Activated CD4-positive, alpha-beta T cell treated with anti-CD3 and anti-CD28 coated beads, Interleukin-2, amount 50 U/mL, for 48 hours (primary cell): Measurements from ENCODE around the gene PGGHG.
"Not testable (repeated sequence)": the region's sequence is repeated elsewhere in the genome, so short reads cannot be mapped to it uniquely, and the experiment has no call there.

Experiments
- DNase-seq, 2 experiments: peaks; one replicate each; pipeline ENCODE4 v3.0.0-alpha.2; 2020

Gene PGGHG

DNA sequence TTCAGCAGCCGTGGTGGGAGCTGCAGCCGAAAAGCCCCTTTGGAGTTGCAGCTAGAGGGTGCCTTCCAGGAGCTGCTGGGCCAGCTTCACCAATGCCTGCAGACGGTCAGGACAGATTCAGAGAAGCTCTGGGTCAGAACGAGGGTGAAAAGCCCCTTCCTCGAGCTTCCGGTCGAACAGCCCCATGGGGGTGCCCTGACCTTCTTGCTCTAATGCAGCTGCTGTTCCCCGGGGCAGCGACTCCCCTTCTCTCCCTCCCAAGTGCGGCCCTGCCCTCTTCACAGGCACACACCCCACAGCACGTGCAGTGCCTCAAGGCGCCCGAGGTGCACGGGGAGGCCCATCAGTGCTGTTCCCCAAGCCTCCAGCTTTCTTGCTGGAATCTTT is 41.4 kb downstream of the PGGHG start:
- no peak for DNase-seq

DNA sequence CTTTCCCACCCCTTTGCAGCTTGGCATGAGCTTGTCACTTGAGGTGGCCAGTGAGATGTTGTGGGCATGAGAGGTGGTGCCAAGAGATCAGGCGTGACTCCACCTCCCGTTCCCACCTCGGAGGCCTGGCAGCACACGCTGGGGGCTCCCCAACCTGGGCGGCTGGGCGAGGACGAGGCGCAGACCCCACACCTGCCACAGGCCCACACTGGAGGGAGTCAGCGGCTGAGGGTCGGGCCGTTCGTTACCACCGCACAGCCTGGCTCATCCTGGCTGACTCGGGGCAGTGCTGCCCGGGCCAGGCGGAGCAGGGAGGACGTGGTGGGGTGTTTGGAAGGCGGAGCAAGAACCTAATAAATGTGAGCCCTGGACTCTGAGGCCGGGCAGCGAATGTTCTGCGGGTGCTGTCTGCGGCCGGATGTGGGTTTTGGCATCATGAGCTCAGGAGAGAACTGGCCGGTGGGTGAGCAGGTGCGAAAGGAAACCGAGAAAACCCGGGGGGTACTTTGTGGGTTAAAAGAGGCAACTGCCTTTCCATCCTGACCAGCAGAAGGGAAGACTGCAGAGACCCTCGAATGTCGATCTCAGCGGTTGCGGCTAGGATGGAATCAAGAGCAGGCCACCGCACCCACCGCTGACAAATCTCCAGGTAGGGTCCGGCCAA is 41.9 kb downstream of the PGGHG start:
- DNase-seq = no peak

GRCh38 chr11:331358-332060 is 42.6 kb downstream of the PGGHG start:
- no peak for DNase-seq

DNA sequence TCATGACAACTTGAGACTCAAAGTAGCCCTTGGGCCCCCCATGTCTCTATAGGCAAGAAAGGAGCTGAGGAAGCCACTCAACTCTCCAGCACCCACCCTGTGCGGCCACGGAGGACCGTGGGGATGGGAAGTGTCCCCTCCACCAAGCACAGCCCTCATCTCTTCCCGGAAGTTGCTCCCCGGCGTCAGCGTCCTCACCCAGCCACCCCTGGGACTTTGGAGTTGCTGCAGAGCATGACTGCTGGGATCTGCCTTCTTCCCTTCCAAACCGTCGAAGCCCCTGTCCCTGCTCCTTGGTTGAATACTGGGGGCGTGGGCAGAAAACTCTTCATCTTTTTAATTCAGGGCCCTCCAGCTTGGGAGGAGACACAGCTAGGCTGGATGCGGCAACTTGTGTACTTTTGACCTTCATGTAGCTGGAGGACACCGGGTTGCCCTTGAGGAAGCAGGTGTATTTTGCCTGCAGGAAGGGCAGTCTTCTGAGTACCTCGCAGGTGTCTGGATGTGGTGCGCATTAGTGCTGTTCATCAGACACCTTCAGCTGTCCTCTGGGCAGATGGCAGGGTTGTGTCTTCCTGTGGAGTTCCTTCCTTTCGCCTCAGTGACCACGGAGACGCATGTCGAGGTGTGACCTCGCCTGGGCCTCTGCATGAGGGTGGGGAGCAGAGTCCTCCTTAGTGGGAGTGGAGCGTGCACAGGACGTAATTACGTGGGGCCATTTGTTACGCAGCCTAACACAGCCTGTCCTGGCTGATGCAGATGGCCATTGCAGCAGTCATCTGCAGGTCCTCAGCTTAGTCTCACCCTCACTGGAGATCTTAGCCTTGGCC is 43.9 kb downstream of the PGGHG start:
- no peak for DNase-seq

DNA sequence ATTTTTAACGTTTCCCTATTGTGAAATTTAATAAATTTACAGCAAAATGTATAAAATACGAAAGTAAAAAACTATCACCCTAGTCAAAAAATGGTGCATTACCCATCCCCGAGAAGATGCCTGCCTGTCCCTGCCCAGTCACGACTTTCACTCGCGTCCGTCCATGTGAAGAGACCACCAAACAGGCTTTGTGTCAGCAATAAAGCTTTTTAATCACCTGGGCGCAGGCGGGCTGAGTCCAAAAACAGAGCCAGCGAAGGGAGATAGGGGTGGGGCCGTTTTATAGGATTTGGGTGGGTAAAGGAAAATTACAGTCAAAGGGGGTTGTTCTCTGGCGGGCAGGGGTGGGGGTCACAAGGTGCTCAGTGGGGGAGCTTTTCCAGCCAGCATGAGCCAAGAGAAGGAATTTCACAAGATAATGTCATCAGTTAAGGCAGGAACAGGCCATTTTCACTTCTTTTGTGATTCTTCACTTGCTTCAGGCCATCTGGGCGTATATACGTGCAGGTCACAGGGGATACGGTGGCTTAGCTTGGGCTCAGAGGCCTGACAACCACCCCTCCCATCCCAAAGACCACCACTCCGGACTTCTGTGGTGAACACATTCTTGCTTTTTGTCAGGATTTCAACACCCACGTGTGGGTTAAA is 44.8 kb downstream of the PGGHG start:
- DNase-seq = not testable (repeated sequence)

GRCh38 chr11:334264-334994 is 45.5 kb downstream of the PGGHG start:
- no peak for DNase-seq

DNA sequence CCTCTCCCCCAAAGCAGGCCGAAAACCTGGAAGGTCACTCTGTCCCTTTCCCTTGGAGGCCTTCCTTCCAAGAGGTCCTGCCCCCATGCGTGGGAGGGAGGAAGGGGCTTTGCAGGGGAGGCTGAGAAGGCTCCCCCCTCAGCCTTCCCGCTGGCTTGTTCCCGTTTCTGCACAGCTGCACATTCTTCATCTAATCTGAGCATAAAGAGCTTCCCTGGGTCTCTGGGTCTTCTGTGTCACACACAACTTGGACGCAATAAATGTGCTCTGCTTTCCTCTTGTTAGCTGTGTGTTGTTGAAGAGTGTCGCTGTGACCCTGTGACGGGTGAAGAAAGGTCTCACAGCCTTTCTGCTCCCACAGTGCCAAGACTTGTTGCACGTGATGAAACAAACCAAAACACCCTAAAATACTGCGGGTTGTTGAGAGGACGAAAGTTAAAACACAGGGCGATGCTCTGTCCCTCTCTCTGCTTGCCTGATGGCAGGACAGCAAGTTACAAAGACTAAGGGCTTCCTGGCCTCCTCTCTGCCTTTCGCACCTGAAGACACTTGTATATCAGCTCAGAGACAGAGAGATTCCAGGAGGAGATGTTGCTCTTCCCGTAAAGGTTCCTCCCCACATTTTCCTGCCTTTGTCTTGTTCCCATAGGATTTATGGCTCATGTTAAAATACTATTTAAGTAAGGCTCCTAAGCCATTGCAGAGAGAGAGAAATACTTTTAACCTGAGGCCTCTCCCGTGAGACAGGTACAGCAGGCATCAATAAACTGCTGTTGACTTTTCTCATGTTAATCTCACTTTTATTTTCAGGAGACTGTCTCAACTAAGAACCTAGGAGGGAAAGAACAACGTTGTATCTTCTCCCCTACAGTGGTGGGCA is 47.1 kb downstream of the PGGHG start:
- DNase-seq = no peak

DNA sequence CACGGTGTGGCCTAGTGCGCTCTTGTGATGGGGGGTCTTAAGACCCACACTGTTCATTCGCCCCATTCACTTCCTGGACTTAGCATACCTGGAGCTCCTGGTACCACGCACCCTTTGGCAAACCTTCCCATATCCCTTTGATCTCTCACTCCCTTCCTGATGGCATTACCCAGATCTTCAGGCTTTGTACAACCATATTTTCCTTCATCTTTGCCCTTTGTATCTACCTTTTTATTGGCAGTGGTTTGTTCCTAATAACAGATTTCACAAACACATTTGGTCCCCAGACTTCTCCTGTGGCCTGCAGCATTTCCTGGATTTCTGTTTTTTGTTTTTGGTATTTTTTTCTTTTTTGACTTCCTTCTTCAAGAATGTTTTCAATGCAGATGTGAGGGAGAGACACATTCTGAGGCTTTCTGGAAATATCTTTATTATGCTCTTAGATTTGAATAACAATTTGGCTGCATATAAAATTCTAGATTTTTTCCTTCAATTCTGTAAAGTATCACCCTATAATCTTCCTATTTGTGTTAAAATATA is 47.8 kb downstream of the PGGHG start:
- no peak for DNase-seq

GRCh38 chr11:337711-338110 is 48.8 kb downstream of the PGGHG start:
- DNase-seq = no peak

GRCh38 chr11:339963-340362 is 51.0 kb downstream of the PGGHG start:
- no peak for DNase-seq

GRCh38 chr11:340539-341512 is 51.9 kb downstream of the PGGHG start:
- DNase-seq = no peak

- DNase-seq = no peak
These were observed 53.4 kb downstream of the PGGHG start for GRCh38 chr11:342328-342727.

DNA sequence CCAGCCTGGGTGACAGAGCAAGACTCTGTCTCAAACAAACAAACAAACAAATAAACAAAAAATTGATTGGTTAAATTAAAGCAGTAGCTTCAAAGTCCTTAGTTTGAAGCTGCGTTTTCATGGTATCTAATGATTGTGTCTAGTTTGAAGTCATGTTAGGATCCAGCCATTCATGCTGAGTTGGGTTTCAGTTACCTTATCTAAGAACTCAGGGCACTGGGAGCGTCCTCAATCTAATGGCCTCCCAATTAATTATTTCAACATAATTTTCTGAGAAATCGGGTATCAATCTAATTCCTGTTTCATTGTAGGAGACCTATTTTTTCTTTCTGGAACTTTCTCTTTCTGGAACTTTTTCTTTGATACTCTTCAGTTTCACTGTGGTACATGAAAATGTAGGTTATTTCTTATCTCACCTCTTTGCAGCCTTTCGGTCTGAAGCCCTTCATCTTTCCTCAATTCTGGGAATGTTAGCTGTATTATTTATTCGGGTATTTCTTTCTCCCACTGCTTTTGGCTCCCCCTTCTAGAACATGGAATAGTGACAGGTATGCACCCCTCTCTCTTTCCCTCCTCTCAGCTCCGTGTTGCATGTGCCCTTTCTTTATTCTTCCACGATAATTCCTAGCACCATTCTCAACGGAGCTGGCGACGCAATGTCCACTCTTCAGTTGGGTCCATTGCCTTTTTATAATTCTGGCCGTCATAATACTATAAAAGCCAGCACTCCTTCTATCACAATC is 56.1 kb downstream of the PGGHG start:
- no peak for DNase-seq
